PC-9 (cell line): ENCODE results near the gene GCDH. TPM values are rescaled to one million over a fixed set of nuclear protein-coding genes. Genes with fewer than 3 reads are reported as not detected.

Experiments
- BruUV-seq: library from RNA; stranded (reverse); fragments of 400-500 nt; replicated peaks from 2 replicates; lab custom pipeline; 2021; lab: Mats Ljungman, UMichigan
- CTCF ChIA-PET: fragments of 300-600 bp; sonication (Branson Sonifier 250); formaldehyde crosslinking; loops from one replicate; lab custom pipeline; 2022; ENCODE audit warnings: antibody characterized with exemption; lab: Charles Lee
- POLR2A ChIA-PET: fragments of 300-600 bp; sonication (Branson Sonifier 250); formaldehyde crosslinking; loops from one replicate; lab custom pipeline; 2022; ENCODE audit warnings: antibody characterized with exemption; ENCODE audit not compliant: unreplicated experiment; lab: Charles Lee
- DNase-seq, 2 experiments: peaks; one replicate each; pipeline versions ENCODE4 v3.0.0 to v3.0.0-alpha.2; 2015 to 2022; ENCODE audit warnings: mixed read lengths in 1 of 2
- H2AFZ ChIP-seq: fragments of 200-600 bp; sonication (generic); 2 replicates; pipeline ENCODE4 v1.8.1; 2017; ENCODE audit warnings: antibody characterized with exemption
- H3F3A ChIP-seq: fragments of 200-600 bp; sonication (generic); 2 replicates; pipeline ENCODE4 v1.8.1; 2017; ENCODE audit warnings: antibody characterized with exemption, mild to moderate bottlenecking, low read depth; ENCODE audit not compliant: insufficient read depth
- H3K27ac ChIP-seq: fragments of 200-600 bp; sonication (generic); 2 replicates; pipeline ENCODE4 v1.6.1; 2016; ENCODE audit warnings: mixed run types
- H3K27me3 ChIP-seq: fragments of 200-600 bp; sonication (generic); 2 replicates; pipeline ENCODE4 v1.6.1; 2016; ENCODE audit warnings: low read depth, mixed run types; ENCODE audit not compliant: insufficient read depth
- H3K36me3 ChIP-seq: fragments of 200-600 bp; sonication (generic); 2 replicates; pipeline ENCODE4 v1.6.1; 2016; ENCODE audit warnings: low read depth, mixed run types
- H3K4me1 ChIP-seq: fragments of 200-600 bp; sonication (generic); replicated peaks from 2 replicates; pipeline ENCODE4 v1.6.1; 2016; ENCODE audit warnings: mixed run types; ENCODE audit not compliant: insufficient read depth
- H3K4me2 ChIP-seq: fragments of 200-600 bp; sonication (generic); 2 replicates; pipeline ENCODE4 v1.6.1; 2017; ENCODE audit warnings: mixed run types
- H3K4me3 ChIP-seq: fragments of 200-600 bp; sonication (generic); 2 replicates; pipeline ENCODE4 v1.6.1; 2016; ENCODE audit warnings: mixed run types
- H3K79me2 ChIP-seq: fragments of 200-600 bp; sonication (generic); 2 replicates; pipeline ENCODE4 v1.6.1; 2017; ENCODE audit warnings: low read depth, mixed run types
- H3K9me2 ChIP-seq: fragments of 200-600 bp; sonication (generic); 2 replicates; pipeline ENCODE4 v1.8.1; 2017; ENCODE audit warnings: mild to moderate bottlenecking; ENCODE audit not compliant: insufficient read depth
- H3K9me3 ChIP-seq: fragments of 200-600 bp; sonication (generic); 2 replicates; pipeline ENCODE4 v1.8.1; 2016; ENCODE audit warnings: low read depth; ENCODE audit not compliant: insufficient read depth
- H4K20me1 ChIP-seq: fragments of 200-600 bp; sonication (generic); 2 replicates; pipeline ENCODE4 v1.8.1; 2017; ENCODE audit not compliant: insufficient read depth
- EZH2 ChIP-seq: fragments of 200-600 bp; sonication (generic); IDR thresholded peaks from 2 replicates; pipeline ENCODE4 v1.8.0; 2017; ENCODE audit warnings: antibody characterized with exemption, low read depth
- intact Hi-C: fragments of 100-400 bp; cut with micrococcal nuclease; formaldehyde crosslinking; loops from one replicate; pipeline ENCODE4 v1.10.0; 2022; ENCODE audit not compliant: unreplicated experiment
- total RNA-seq: library from RNA; stranded (reverse); gene quantifications from 2 replicates; pipeline ENCODE4 v1.2.3, GENCODE V29; 2021
- TF ChIP-seq, protein P1 (sequence below): fragments of 200-600 bp; sonication (generic); conservative IDR thresholded peaks from 2 replicates; pipeline ENCODE4 v1.6.1; 2017; ENCODE audit warnings: mixed run types, antibody characterized with exemption, mild to moderate bottlenecking, moderate library complexity

Gene GCDH
- total RNA-seq, 1 experiment from 2014 or later, result 23.2 TPM

DNA sequence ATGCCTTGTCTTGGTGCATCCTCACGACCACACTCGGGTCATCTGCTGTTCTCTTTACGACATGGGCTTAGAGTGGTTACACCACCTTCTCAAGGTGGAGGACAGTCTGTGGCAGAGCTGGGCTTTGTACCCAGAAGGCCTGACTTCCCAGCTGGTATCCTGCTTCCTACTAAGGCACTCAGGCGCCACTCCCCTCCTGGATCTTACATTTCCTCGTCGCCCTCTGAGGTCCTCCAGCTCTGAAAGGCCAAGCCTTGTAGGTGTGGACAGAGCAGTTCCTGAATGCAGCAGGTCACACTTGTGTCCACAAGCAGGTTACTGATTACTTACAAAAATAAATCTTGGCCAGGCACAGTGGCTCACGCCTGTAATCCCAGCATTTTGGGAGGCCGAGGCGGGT is 16.2 kb downstream of the GCDH start:
- ChIA-PET POLR2A (interaction anchor here (0.5 kb wide), 1 partner anchor 181 kb away, joined by 5 read pairs; no protein-coding TSS in a partner anchor), CTCF (no interaction called here)
- Histone ChIP-seq H3K9me3 (no peaks in the 10 kb centered on the region), H2AFZ (no peak overlapping the region), H3K9me2 (no peaks in the 10 kb centered on the region), H3K4me1 (no peaks in the 10 kb centered on the region), H3K27me3 (no peaks in the 10 kb centered on the region), H3K79me2 (no peaks in the 10 kb centered on the region), H3K36me3 (no peaks in the 10 kb centered on the region), H3K4me3 (no peak overlapping the region), H3K4me2 (no peak overlapping the region), H3F3A (peaks cover 10% of the 10 kb centered on the region), H3K27ac (no peak overlapping the region), H4K20me1 (no peaks in the 10 kb centered on the region)
- no TSS peak for BruUV-seq
- DNase-seq, result no peak
- TF ChIP-seq, protein P1, sequence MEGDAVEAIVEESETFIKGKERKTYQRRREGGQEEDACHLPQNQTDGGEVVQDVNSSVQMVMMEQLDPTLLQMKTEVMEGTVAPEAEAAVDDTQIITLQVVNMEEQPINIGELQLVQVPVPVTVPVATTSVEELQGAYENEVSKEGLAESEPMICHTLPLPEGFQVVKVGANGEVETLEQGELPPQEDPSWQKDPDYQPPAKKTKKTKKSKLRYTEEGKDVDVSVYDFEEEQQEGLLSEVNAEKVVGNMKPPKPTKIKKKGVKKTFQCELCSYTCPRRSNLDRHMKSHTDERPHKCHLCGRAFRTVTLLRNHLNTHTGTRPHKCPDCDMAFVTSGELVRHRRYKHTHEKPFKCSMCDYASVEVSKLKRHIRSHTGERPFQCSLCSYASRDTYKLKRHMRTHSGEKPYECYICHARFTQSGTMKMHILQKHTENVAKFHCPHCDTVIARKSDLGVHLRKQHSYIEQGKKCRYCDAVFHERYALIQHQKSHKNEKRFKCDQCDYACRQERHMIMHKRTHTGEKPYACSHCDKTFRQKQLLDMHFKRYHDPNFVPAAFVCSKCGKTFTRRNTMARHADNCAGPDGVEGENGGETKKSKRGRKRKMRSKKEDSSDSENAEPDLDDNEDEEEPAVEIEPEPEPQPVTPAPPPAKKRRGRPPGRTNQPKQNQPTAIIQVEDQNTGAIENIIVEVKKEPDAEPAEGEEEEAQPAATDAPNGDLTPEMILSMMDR, result no peak
- no peak for TF ChIP-seq EZH2
- intact Hi-C loops, result no loop called here

DNA sequence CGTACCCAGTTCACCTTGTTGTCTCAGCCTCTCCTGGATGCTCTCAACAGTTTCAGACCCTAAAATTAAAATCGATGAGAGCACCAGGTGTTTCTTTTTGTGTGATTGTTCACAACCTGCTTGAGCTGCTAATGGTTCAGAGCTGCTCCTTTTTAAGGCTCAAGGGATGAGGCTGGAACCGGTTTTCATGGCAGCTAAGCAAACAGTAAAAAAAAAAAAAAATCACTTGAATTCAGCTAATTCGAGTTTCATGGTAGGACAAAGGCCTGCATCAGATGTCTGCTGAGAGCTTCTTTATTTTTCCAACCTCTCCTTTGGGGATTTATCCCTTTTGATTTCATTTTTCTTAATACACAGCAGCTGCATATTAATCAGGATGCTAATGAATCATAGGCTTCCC is 21.6 kb downstream of the GCDH start:
- H3F3A ChIP-seq, result peaks cover 7% of the 10 kb centered on the region; the same call in 1 of the 2 replicates
- H3K4me1 ChIP-seq, result no peaks in the 10 kb centered on the region
- ChIA-PET POLR2A (interaction anchor here (0.7 kb wide), 1 partner anchor 250 kb away, joined by 3 read pairs; no protein-coding TSS in a partner anchor), CTCF (no interaction called here)
- H3K4me2 ChIP-seq, result no peak overlapping the region
- no peaks in the 10 kb centered on the region for H3K36me3 ChIP-seq
- TF ChIP-seq, protein P1, result no peak
- no peak for TF ChIP-seq EZH2
- no peaks in the 10 kb centered on the region for H3K27me3 ChIP-seq
- no peaks in the 10 kb centered on the region for H4K20me1 ChIP-seq
- no peak overlapping the region for H2AFZ ChIP-seq
- no peak overlapping the region for H3K4me3 ChIP-seq
- H3K79me2 ChIP-seq, result no peaks in the 10 kb centered on the region
- BruUV-seq, result no TSS peak
- no peak for DNase-seq
- no peak overlapping the region for H3K27ac ChIP-seq
- intact Hi-C loops, result no loop called here
- no peaks in the 10 kb centered on the region for H3K9me3 ChIP-seq
- no peaks in the 10 kb centered on the region for H3K9me2 ChIP-seq

DNA sequence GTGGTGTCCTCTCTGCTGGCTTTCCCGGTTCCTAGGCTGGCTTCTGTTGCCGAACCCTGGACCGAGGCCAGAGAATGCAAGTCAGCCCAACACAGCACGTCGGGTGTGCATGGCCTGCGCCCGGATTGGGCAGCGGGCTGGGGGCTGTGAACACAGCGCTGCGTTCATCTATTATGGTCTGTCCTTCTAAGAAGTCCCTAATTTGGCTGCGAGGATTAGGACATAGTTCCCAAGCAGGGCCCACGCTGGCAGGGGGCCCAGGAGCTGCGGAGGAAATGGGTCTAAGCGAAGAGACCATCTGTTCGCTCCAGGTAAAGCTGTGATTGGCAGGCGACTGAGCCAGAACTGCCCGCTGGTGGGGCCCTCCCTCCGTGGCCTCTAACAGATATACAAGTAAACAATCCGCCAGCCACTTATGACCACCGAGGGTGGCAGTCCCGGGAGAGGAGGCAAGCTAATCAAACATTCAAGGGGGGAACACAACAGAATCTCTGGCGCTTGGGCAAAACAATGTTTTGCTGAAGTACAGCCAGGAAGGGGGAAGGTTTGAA is 22.1 kb downstream of the GCDH start:
- no peak overlapping the region for H3K4me3 ChIP-seq

More for the DNA sequence above, 22.1 kb downstream of the GCDH start:
- Histone ChIP-seq H3K79me2 (no peaks in the 10 kb centered on the region), H3K4me2 (no peak overlapping the region), H3K27ac (no peak overlapping the region), H3F3A (peaks cover 7% of the 10 kb centered on the region; the same call in 1 of the 2 replicates), H3K27me3 (no peaks in the 10 kb centered on the region), H3K9me2 (no peaks in the 10 kb centered on the region), H3K4me1 (no peaks in the 10 kb centered on the region), H2AFZ (no peak overlapping the region), H3K36me3 (no peaks in the 10 kb centered on the region), H3K9me3 (no peaks in the 10 kb centered on the region), H4K20me1 (no peaks in the 10 kb centered on the region)
- ChIA-PET POLR2A (interaction anchor here (0.6 kb wide), 1 partner anchor 23 kb away, joined by 3 read pairs; no protein-coding TSS in a partner anchor), CTCF (no interaction called here)
- intact Hi-C loops, result no loop called here
- TF ChIP-seq EZH2, result no peak
- TF ChIP-seq, protein P1, result no peak
- no peak for DNase-seq
- BruUV-seq, result no TSS peak
